Measurements from ENCODE around the gene HSH2D.
A peak's percentile ranks its signal among the peaks of the same experiment; 100 is the strongest.

DNA sequence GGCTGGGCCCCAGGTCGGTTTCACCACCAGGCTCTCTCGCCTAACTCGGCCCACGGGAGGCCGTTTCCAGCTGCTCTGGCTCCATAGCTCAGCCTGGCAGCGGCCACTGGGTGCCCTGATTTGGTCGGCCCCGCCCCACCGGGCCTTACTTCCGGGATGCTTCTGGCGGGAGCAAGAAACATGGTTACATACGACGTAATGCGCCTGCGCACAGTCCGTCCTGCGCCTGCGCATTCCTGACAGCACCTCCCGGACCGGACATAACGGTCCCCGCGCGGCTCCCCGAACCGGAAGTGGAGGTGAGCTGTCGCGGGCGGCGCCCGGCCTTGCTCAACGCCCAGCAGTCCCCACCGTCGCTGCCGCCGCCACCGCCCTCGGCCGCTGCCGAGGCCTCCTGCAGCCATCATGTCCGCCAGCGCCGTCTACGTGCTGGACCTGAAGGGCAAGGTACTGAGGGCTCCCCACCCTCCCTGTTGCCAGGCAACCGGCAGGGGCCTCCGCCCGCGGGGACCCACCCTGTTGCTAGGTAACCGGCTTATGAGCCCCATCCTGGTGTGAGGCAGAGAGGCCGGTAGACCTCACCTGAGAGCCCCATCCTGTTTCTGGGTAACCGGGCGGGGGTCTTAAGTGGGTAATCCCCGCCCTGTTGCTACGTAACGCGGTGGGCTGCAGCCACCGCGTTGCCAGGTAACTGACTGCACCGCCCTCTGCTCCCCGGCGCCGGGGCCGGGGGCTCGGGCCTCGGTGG lies 54.3 kb downstream of the HSH2D start, which contains the start of gene AP1M1:
- TF ChIP-seq, protein P1, sequence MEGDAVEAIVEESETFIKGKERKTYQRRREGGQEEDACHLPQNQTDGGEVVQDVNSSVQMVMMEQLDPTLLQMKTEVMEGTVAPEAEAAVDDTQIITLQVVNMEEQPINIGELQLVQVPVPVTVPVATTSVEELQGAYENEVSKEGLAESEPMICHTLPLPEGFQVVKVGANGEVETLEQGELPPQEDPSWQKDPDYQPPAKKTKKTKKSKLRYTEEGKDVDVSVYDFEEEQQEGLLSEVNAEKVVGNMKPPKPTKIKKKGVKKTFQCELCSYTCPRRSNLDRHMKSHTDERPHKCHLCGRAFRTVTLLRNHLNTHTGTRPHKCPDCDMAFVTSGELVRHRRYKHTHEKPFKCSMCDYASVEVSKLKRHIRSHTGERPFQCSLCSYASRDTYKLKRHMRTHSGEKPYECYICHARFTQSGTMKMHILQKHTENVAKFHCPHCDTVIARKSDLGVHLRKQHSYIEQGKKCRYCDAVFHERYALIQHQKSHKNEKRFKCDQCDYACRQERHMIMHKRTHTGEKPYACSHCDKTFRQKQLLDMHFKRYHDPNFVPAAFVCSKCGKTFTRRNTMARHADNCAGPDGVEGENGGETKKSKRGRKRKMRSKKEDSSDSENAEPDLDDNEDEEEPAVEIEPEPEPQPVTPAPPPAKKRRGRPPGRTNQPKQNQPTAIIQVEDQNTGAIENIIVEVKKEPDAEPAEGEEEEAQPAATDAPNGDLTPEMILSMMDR (IDR thresholded peaks at IDR 0.05; ENCODE audit: low read depth, low read length) = no peak
- TF ChIP-seq POLR2A (IDR thresholded peaks at IDR 0.05; ENCODE audit: extremely low read depth, insufficient read length) = peak; percentile 52
- TF ChIP-seq MYC (IDR thresholded peaks at IDR 0.05; ENCODE audit: low read depth, low read length) = peak; percentile 32
- TF ChIP-seq, protein P2, sequence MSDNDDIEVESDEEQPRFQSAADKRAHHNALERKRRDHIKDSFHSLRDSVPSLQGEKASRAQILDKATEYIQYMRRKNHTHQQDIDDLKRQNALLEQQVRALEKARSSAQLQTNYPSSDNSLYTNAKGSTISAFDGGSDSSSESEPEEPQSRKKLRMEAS (IDR thresholded peaks at IDR 0.05; ENCODE audit: low read depth, low read length) = peak; percentile 17; the same call in 1 of the 2 replicates

All from NB4 (cell line).